ENCODE data around the gene TMEM270.

TMEM270 gene

GRCh38 chr7:73894733-73895551 lies 34.0 kb downstream of the TMEM270 start:
- Histone ChIP-seq H3K9ac (no peak overlapping the region), H3K27ac (0 out of 22 replicates have a peak overlapping the region, but pooled peaks of 1 of the 11 experiments have one; percentile 2), H3K4me2 (peak overlapping the region in 4 of 11 experiments; percentile 38 to 66 (median 58); a peak in 8 of 22 replicates), H3K9me3 (replicated peaks in 1 of 11) (peaks cover 0 to 34% (median 15%) of the 10 kb centered on the region in 11 experiments; a peak in 10 of 22 replicates), H4K20me1 (no peaks in the 10 kb centered on the region), H3K4me1 (peaks cover 24 to 39% (median 33%) of the 10 kb centered on the region in 10 experiments), H3K36me3 (no peaks in the 10 kb centered on the region), H3K4me3 (no peak overlapping the region), H3K27me3 (no peaks in the 10 kb centered on the region)
- TF ChIP-seq Cebpa-rat (IDR thresholded peaks at IDR 0.05), result no peak

- Histone ChIP-seq H4K20me1 (no peaks in the 10 kb centered on the region), H3K4me3 (no peak overlapping the region), H3K4me2 (peak overlapping the region in 4 of 11 experiments; percentile 38 to 66 (median 58); a peak in 4 of 22 replicates), H3K27ac (no peak overlapping the region), H3K27me3 (no peaks in the 10 kb centered on the region), H3K36me3 (no peaks in the 10 kb centered on the region), H3K4me1 (peaks cover 23 to 39% (median 34%) of the 10 kb centered on the region in 10 experiments), H3K9ac (no peak overlapping the region), H3K9me3 (replicated peaks in 1 of 11) (peaks cover 0 to 34% (median 15%) of the 10 kb centered on the region in 11 experiments; a peak in 10 of 22 replicates)
- TF ChIP-seq Cebpa-rat (IDR thresholded peaks at IDR 0.05), result no peak
These were observed 34.7 kb downstream of the TMEM270 start for GRCh38 chr7:73895626-73896025.

- Histone ChIP-seq H3K27ac (no peak overlapping the region), H3K4me1 (peaks cover 29 to 47% (median 41%) of the 10 kb centered on the region in 10 experiments), H3K9me3 (replicated peaks in 1 of 11) (peaks cover 0 to 34% (median 15%) of the 10 kb centered on the region in 11 experiments; a peak in 10 of 22 replicates), H3K27me3 (no peaks in the 10 kb centered on the region), H3K4me3 (no peak overlapping the region), H3K4me2 (no peak overlapping the region), H4K20me1 (no peaks in the 10 kb centered on the region), H3K36me3 (no peaks in the 10 kb centered on the region), H3K9ac (no peak overlapping the region)
- TF ChIP-seq Cebpa-rat (IDR thresholded peaks at IDR 0.05), result no peak
These were observed 35.5 kb downstream of the TMEM270 start for GRCh38 chr7:73896454-73896853.

- peak overlapping the region in 1 of 11 experiments; percentile 8; a peak in 1 of 22 replicates for H3K27ac ChIP-seq
- peak overlapping the region in 8 of 11 experiments; percentile 14 to 70 (median 50); a peak in 8 of 22 replicates for H3K4me2 ChIP-seq
These were observed 38.8 kb downstream of the TMEM270 start for GRCh38 chr7:73899731-73900142.

GRCh38 chr7:73900286-73900685 lies 39.3 kb downstream of the TMEM270 start:
- no peaks in the 10 kb centered on the region for H4K20me1 ChIP-seq
- H3K4me3 ChIP-seq, result no peak overlapping the region
- H3K4me2 ChIP-seq, result peak overlapping the region; percentile 14 to 70 (median 49); a peak in 20 of 22 replicates
- peak overlapping the region in 1 of 11 experiments; percentile 8; a peak in 2 of 22 replicates for H3K27ac ChIP-seq
- H3K9ac ChIP-seq, result peak overlapping the region in 1 of 11 experiments; percentile 2; a peak in 1 of 22 replicates
- no peaks in the 10 kb centered on the region for H3K27me3 ChIP-seq
- H3K9me3 ChIP-seq (replicated peaks in 1 of 11), result peaks cover 0 to 29% (median 14%) of the 10 kb centered on the region in 11 experiments; a peak in 10 of 22 replicates
- no peaks in the 10 kb centered on the region for H3K36me3 ChIP-seq
- no peak for TF ChIP-seq Cebpa-rat (IDR thresholded peaks at IDR 0.05)
- peaks cover 11 to 33% (median 18%) of the 10 kb centered on the region in 10 experiments for H3K4me1 ChIP-seq

More at GRCh38 chr7:73899731-73900142, 38.8 kb downstream of the TMEM270 start:
- H3K9me3 ChIP-seq (replicated peaks in 1 of 11), result peaks cover 0 to 34% (median 15%) of the 10 kb centered on the region in 11 experiments; a peak in 10 of 22 replicates
- H3K36me3 ChIP-seq, result no peaks in the 10 kb centered on the region
- no peaks in the 10 kb centered on the region for H3K27me3 ChIP-seq
- H3K4me3 ChIP-seq, result no peak overlapping the region
- peaks cover 13 to 33% (median 18%) of the 10 kb centered on the region in 10 experiments for H3K4me1 ChIP-seq
- TF ChIP-seq Cebpa-rat (IDR thresholded peaks at IDR 0.05), result no peak
- no peaks in the 10 kb centered on the region for H4K20me1 ChIP-seq
- H3K9ac ChIP-seq, result no peak overlapping the region

GRCh38 chr7:73901231-73901822 lies 40.4 kb downstream of the TMEM270 start:
- Histone ChIP-seq H3K9me3 (replicated peaks in 1 of 11) (peaks cover 0 to 18% (median 8%) of the 10 kb centered on the region in 11 experiments; a peak in 8 of 22 replicates), H3K9ac (peak overlapping the region in 2 of 11 experiments; percentile 2 to 9; a peak in 1 of 22 replicates), H3K27ac (no peak overlapping the region), H3K4me2 (peak overlapping the region in 8 of 11 experiments; percentile 23 to 70 (median 54); a peak in 12 of 22 replicates), H4K20me1 (no peaks in the 10 kb centered on the region), H3K4me3 (no peak overlapping the region), H3K36me3 (no peaks in the 10 kb centered on the region), H3K27me3 (no peaks in the 10 kb centered on the region), H3K4me1 (peaks cover 11 to 34% (median 18%) of the 10 kb centered on the region in 10 experiments)
- no peak for TF ChIP-seq Cebpa-rat (IDR thresholded peaks at IDR 0.05)

GRCh38 chr7:73901823-73902597 lies 41.1 kb downstream of the TMEM270 start:
- Histone ChIP-seq H3K9me3 (replicated peaks in 1 of 11) (peaks cover 0 to 12% (median 5%) of the 10 kb centered on the region in 11 experiments; a peak in 6 of 22 replicates), H3K36me3 (no peaks in the 10 kb centered on the region), H3K4me1 (peaks cover 11 to 37% (median 18%) of the 10 kb centered on the region in 10 experiments), H4K20me1 (no peaks in the 10 kb centered on the region), H3K9ac (no peak overlapping the region), H3K27me3 (no peaks in the 10 kb centered on the region), H3K4me2 (no peak overlapping the region), H3K4me3 (no peak overlapping the region), H3K27ac (no peak overlapping the region)
- TF ChIP-seq Cebpa-rat (IDR thresholded peaks at IDR 0.05), result no peak

- no peaks in the 10 kb centered on the region for H3K27me3 ChIP-seq
- TF ChIP-seq Cebpa-rat (IDR thresholded peaks at IDR 0.05), result no peak
- peaks cover 12 to 52% (median 20%) of the 10 kb centered on the region in 10 experiments for H3K4me1 ChIP-seq
These were observed 42.6 kb downstream of the TMEM270 start for GRCh38 chr7:73903321-73904218.

More at GRCh38 chr7:73903321-73904218, 42.6 kb downstream of the TMEM270 start:
- Histone ChIP-seq H3K4me2 (no peak overlapping the region), H3K9ac (no peak overlapping the region), H3K4me3 (no peak overlapping the region), H3K9me3 (replicated peaks in 1 of 11) (no peaks in the 10 kb centered on the region), H4K20me1 (no peaks in the 10 kb centered on the region), H3K36me3 (no peaks in the 10 kb centered on the region), H3K27ac (no peak overlapping the region)
